H1 (cell line): Measurements from ENCODE around the gene FLVCR2. TPM values are rescaled to one million over a fixed set of nuclear protein-coding genes. Genes with fewer than 3 reads are reported as not detected.
A peak's percentile ranks its signal among the peaks of the same experiment; 100 is the strongest.

ENCODE experiments used
- CTCF ChIA-PET: fragments of 300-600 bp; sonication (Branson Sonifier 250); formaldehyde crosslinking; loops from one replicate; lab custom pipeline; 2021; ENCODE audit not compliant: partially characterized antibody; lab: Charles Lee
- POLR2A ChIA-PET: fragments of 300-600 bp; sonication (Branson Sonifier 250); formaldehyde crosslinking; loops from one replicate; lab custom pipeline; 2021; ENCODE audit warnings: inconsistent platforms; ENCODE audit not compliant: partially characterized antibody; lab: Charles Lee
- DNase-seq, 2 experiments: peaks; one replicate each; pipeline versions ENCODE4 v3.0.0 to v3.0.0-alpha.2; 2010 to 2022; ENCODE audit warnings: low spot score in 2 of 2, low read depth in 1 of 2, mixed read lengths in 1 of 2
- FAIRE-seq: peaks from 2 replicates; lab custom pipeline; 2011; peaks lifted over from hg19 to GRCh38; lab: Jason Lieb, UNC
- H2AFZ ChIP-seq: 2 replicates; pipeline ENCODE4 v1.8.1; 2012; ENCODE audit warnings: low read length, inconsistent platforms
- H2AK5ac ChIP-seq: 2 replicates; pipeline ENCODE4 v1.6.1; 2013; ENCODE audit warnings: low read depth, low read length
- H2BK120ac ChIP-seq: replicated peaks from 2 replicates; pipeline ENCODE3; 2013; ENCODE audit warnings: low read depth, low read length, inconsistent platforms
- H2BK12ac ChIP-seq: 2 replicates; pipeline ENCODE4 v1.6.1; 2013; ENCODE audit warnings: low read depth, low read length
- H2BK15ac ChIP-seq: 2 replicates; pipeline ENCODE4 v1.6.1; 2013; ENCODE audit warnings: low read length
- H2BK20ac ChIP-seq: 2 replicates; pipeline ENCODE4 v1.6.1; 2013; ENCODE audit warnings: low read length
- H2BK5ac ChIP-seq: 2 replicates; pipeline ENCODE4 v1.6.1; 2013; ENCODE audit warnings: low read depth, low read length
- H3K14ac ChIP-seq: 2 replicates; pipeline ENCODE4 v1.6.1; 2013; ENCODE audit warnings: inconsistent platforms; ENCODE audit not compliant: insufficient read length
- H3K18ac ChIP-seq: 2 replicates; pipeline ENCODE4 v1.6.1; 2013; ENCODE audit warnings: low read length; ENCODE audit errors: extremely low read depth
- H3K23ac ChIP-seq: 2 replicates; pipeline ENCODE4 v1.6.1; 2013; ENCODE audit warnings: inconsistent platforms; ENCODE audit not compliant: insufficient read length
- H3K23me2 ChIP-seq: 2 replicates; pipeline ENCODE4 v1.6.1; 2013; ENCODE audit warnings: low read depth, low read length
- H3K27ac ChIP-seq: 2 replicates; pipeline ENCODE4 v1.6.1; 2011; ENCODE audit warnings: low read depth, low read length, inconsistent platforms
- H3K27me3 ChIP-seq, 4 experiments: replicated peaks in 1 of 4; 1 replicate in 1 of 4; 2 replicates in 3 of 4; pipeline versions ENCODE4 v1.6.1 to v1.8.1; 2011 to 2013; ENCODE audit warnings: low read length in 3 of 4, mild to moderate bottlenecking in 3 of 4, inconsistent platforms in 2 of 4, mixed read lengths in 2 of 4, moderate library complexity in 1 of 4; ENCODE audit not compliant: control insufficient read depth in 3 of 4, insufficient read depth in 3 of 4; ENCODE audit errors: extremely low read depth in 1 of 4
- H3K36me3 ChIP-seq, 4 experiments: 2 replicates each; pipeline versions ENCODE4 v1.6.1 to v1.8.1; 2011 to 2013; ENCODE audit warnings: mild to moderate bottlenecking in 4 of 4, low read length in 3 of 4, moderate library complexity in 2 of 4, control low read depth in 1 of 4, inconsistent platforms in 1 of 4; ENCODE audit not compliant: insufficient read depth in 4 of 4, control insufficient read depth in 2 of 4
- H3K4ac ChIP-seq: replicated peaks from 2 replicates; pipeline ENCODE3; 2013; ENCODE audit warnings: low read length, low read depth, mixed read lengths, inconsistent platforms; ENCODE audit not compliant: insufficient read length
- H3K4me1 ChIP-seq, 4 experiments: replicated peaks in 1 of 4; 1 replicate in 1 of 4; 2 replicates in 3 of 4; pipeline versions ENCODE4 v1.6.1 to v1.8.1; 2011 to 2013; ENCODE audit warnings: low read length in 3 of 4, inconsistent platforms in 2 of 4, mixed read lengths in 1 of 4; ENCODE audit not compliant: insufficient read depth in 4 of 4, control insufficient read depth in 3 of 4
- H3K4me2 ChIP-seq, 2 experiments: 2 replicates each; pipeline versions ENCODE4 v1.6.1 to v1.8.1; 2011 to 2013; ENCODE audit warnings: low read depth in 2 of 2, low read length in 2 of 2, control low read depth in 1 of 2, inconsistent platforms in 1 of 2, mild to moderate bottlenecking in 1 of 2; ENCODE audit not compliant: insufficient read depth in 1 of 2
- H3K4me3 ChIP-seq, 4 experiments: fragments of 200-600, 300-600 bp in 1 of 4; sonication (generic), shearing (Covaris generic), sonication (Bioruptor Twin) in 1 of 4; 2 replicates each; pipeline versions ENCODE4 v1.5.1 to v1.8.1; 2011 to 2016; ENCODE audit warnings: low read length in 4 of 4, low read depth in 3 of 4, control low read depth in 2 of 4, inconsistent platforms in 2 of 4, mild to moderate bottlenecking in 2 of 4, mixed read lengths in 1 of 4, moderate library complexity in 1 of 4; ENCODE audit not compliant: insufficient read depth in 2 of 4; ENCODE audit errors: extremely low read depth in 1 of 4
- H3K56ac ChIP-seq: replicated peaks from 2 replicates; pipeline ENCODE3; 2013; ENCODE audit warnings: low read depth, mild to moderate bottlenecking, mixed read lengths, low read length, inconsistent platforms; ENCODE audit not compliant: insufficient read length
- H3K79me1 ChIP-seq: 2 replicates; pipeline ENCODE4 v1.6.1; 2013; ENCODE audit warnings: low read depth, low read length, control low read depth
- H3K79me2 ChIP-seq, 2 experiments: 2 replicates each; pipeline versions ENCODE4 v1.6.1 to v1.8.1; 2012 to 2013; ENCODE audit warnings: low read length in 2 of 2, mild to moderate bottlenecking in 2 of 2, inconsistent platforms in 1 of 2; ENCODE audit not compliant: insufficient read depth in 2 of 2, control insufficient read depth in 1 of 2
- H3K9ac ChIP-seq, 4 experiments: replicated peaks in 1 of 4; 1 replicate in 1 of 4; 2 replicates in 3 of 4; pipeline versions ENCODE4 v1.6.1 to v1.8.1; 2011 to 2013; ENCODE audit warnings: low read depth in 3 of 4, low read length in 3 of 4, control low read depth in 2 of 4, mild to moderate bottlenecking in 2 of 4, moderate library complexity in 2 of 4, inconsistent platforms in 1 of 4; ENCODE audit errors: extremely low read depth in 1 of 4
- H3K9me3 ChIP-seq, 2 experiments: 2 replicates each; pipeline versions ENCODE4 v1.6.1 to v1.8.1; 2012 to 2013; ENCODE audit warnings: mild to moderate bottlenecking in 2 of 2, moderate library complexity in 2 of 2, control low read depth in 1 of 2, inconsistent platforms in 1 of 2, low read depth in 1 of 2, low read length in 1 of 2, mixed read lengths in 1 of 2; ENCODE audit not compliant: insufficient read depth in 2 of 2
- H4K20me1 ChIP-seq, 2 experiments: replicated peaks in 1 of 2; 2 replicates each; pipeline versions ENCODE3 to v1.8.1; 2011 to 2013; ENCODE audit warnings: inconsistent platforms in 2 of 2, low read length in 2 of 2, mild to moderate bottlenecking in 1 of 2; ENCODE audit not compliant: insufficient read depth in 2 of 2, control insufficient read depth in 1 of 2
- H4K5ac ChIP-seq: 2 replicates; pipeline ENCODE4 v1.6.1; 2013; ENCODE audit warnings: low read length, low read depth, mixed read lengths, inconsistent platforms; ENCODE audit not compliant: insufficient read length
- H4K8ac ChIP-seq: 2 replicates; pipeline ENCODE4 v1.8.0; 2013; ENCODE audit warnings: mild to moderate bottlenecking, moderate library complexity, low read length, inconsistent platforms; ENCODE audit not compliant: insufficient read depth; ENCODE audit errors: extremely low read depth
- H4K91ac ChIP-seq: replicated peaks from 2 replicates; pipeline ENCODE3; 2013; ENCODE audit warnings: low read length, mixed read lengths, inconsistent platforms; ENCODE audit not compliant: insufficient read length
- MAX ChIP-seq: IDR thresholded peaks from 2 replicates; pipeline ENCODE4 v1.6.1; 2012; ENCODE audit warnings: inconsistent platforms
- RBBP5 ChIP-seq: IDR thresholded peaks from 2 replicates; pipeline ENCODE4 v1.7.1; 2012; ENCODE audit warnings: low read depth, mild to moderate bottlenecking, inconsistent platforms, low read length, moderate library complexity, borderline replicate concordance
- WGBS, 2 experiments: shearing (Covaris generic) in 1 of 2; methylation state at CpG; one replicate each; pipeline versions ENCODE4 v1.1.6 to v1.1.7; 2013 to 2015; ENCODE audit warnings: low lambda C conversion rate in 2 of 2, mixed read lengths in 2 of 2, inconsistent platforms in 1 of 2, low coverage in 1 of 2, missing lambda C conversion rate in 1 of 2; ENCODE audit not compliant: insufficient replicate concordance in 2 of 2, insufficient coverage in 1 of 2, insufficient read length in 1 of 2; ENCODE audit errors: extremely low coverage in 1 of 2, missing lambda C conversion rate in 1 of 2; 5-methylcytosine and 5-hydroxymethylcytosine counted together
- polyA plus RNA-seq, 7 experiments: library from polyadenylated mRNA; depleted of rRNA in 3 of 7; stranded (reverse) in 5 of 7; unstranded in 2 of 7; fragments of >200 nt in 5 of 7; fragments of 200-250 nt in 2 of 7; gene quantifications; 1 replicate in 5 of 7; 2 replicates in 1 of 7; 4 replicates in 1 of 7; pipeline versions ENCODE4 v1.2.1 to v1.2.3, GENCODE V29; 2011 to 2013; ENCODE audit warnings: missing spikeins in 2 of 7, mixed read lengths in 2 of 7
- total RNA-seq: library from RNA; stranded (reverse); fragmentation: NEBNext Ultra II Directional; extraction: Animal tissue kit (Norgen Biotek cat#: 25700); gene quantifications from 2 replicates; pipeline ENCODE4 v1.2.1, GENCODE V29; 2021

The FLVCR2 gene
- total and polyA plus RNA-seq, 2 of the 8 experiments (the other 6 are each of a cell fraction or from before 2014, with no cell fraction given): 7.1 to 8.2 TPM

GRCh38 chr14:75579338-75579864, 981 bp downstream of the FLVCR2 start:
- H3K56ac ChIP-seq: no peak overlapping the region
- ChIA-PET POLR2A (interaction anchor here (1.0 to 3.3 kb wide), 4 partner anchors 8 to 90 kb away, joined by 3 to 22 read pairs (median 4); partner anchors contain the start of genes ERG28 and TTLL5), CTCF (interaction anchor here (0.7 to 19.5 kb wide), 11 partner anchors 8 to 87 kb away, joined by 3 to 348 read pairs (median 11); partner anchors contain the start of genes ERG28 and TTLL5)
- 84% methylated on average over 13 of the region's 13 CpGs; no CpG with 5 or more reads in 1 of the 2 experiments for WGBS, 2 experiments
- no peak for DNase-seq
- peak overlapping the region; percentile 76; the same call in 1 of the 2 replicates for H2BK15ac ChIP-seq
- H4K20me1 ChIP-seq: no peaks in the 10 kb centered on the region
- H3K4ac ChIP-seq: no peak overlapping the region
- H2AK5ac ChIP-seq: no peak overlapping the region
- no peak overlapping the region for H4K8ac ChIP-seq
- H3K27me3 ChIP-seq: peaks cover 0 to 8% (median 5%) of the 10 kb centered on the region in 4 experiments; a peak in 6 of 7 replicates
- no peak overlapping the region for H3K14ac ChIP-seq
- H3K79me1 ChIP-seq: no peaks in the 10 kb centered on the region
- no peak for FAIRE-seq
- H3K23ac ChIP-seq: no peak overlapping the region
- peaks cover 0 to 13% (median 4%) of the 10 kb centered on the region in 4 experiments; a peak in 4 of 7 replicates for H3K4me1 ChIP-seq
- H3K9me3 ChIP-seq: no peaks in the 10 kb centered on the region
- H3K27ac ChIP-seq: no peak overlapping the region
- peak overlapping the region; percentile 85; the same call in 1 of the 2 replicates for H2BK12ac ChIP-seq
- no peak overlapping the region for H2BK120ac ChIP-seq
- no peak overlapping the region for H4K5ac ChIP-seq
- H3K36me3 ChIP-seq: no peaks in the 10 kb centered on the region
- no peak overlapping the region for H2BK5ac ChIP-seq
- no peak overlapping the region for H3K9ac ChIP-seq
- peaks cover 15% of the 10 kb centered on the region; the same call in 1 of the 2 replicates for H3K23me2 ChIP-seq
- H4K91ac ChIP-seq: peak overlapping the region; percentile 39
- H3K79me2 ChIP-seq: no peaks in the 10 kb centered on the region
- H2AFZ ChIP-seq: 0 out of 2 replicates have a peak overlapping the region, but pooled peaks have one; percentile 5
- H3K18ac ChIP-seq: 0 out of 2 replicates have a peak overlapping the region, but pooled peaks have one; percentile 42
- no peak for TF ChIP-seq RBBP5
- 0 out of 2 replicates have a peak, but pooled peaks have one; percentile 17 for TF ChIP-seq MAX
- TF ChIP-seq, all 59 proteins: peak for 1
- H3K4me3 ChIP-seq: peak overlapping the region in 3 of 4 experiments; percentile 46 to 83 (median 67); a peak in 6 of 8 replicates
- no peak overlapping the region; the same call in 1 of the 2 replicates for H2BK20ac ChIP-seq
- H3K4me2 ChIP-seq: peak overlapping the region; percentile 54 to 92
